A204.1 (cell line): ENCODE data around the gene CACNA2D4.

Experiments used
- FAIRE-seq: peaks from 2 replicates; lab custom pipeline; 2012; peaks lifted over from hg19 to GRCh38; lab: Jason Lieb, UNC

Gene CACNA2D4

DNA sequence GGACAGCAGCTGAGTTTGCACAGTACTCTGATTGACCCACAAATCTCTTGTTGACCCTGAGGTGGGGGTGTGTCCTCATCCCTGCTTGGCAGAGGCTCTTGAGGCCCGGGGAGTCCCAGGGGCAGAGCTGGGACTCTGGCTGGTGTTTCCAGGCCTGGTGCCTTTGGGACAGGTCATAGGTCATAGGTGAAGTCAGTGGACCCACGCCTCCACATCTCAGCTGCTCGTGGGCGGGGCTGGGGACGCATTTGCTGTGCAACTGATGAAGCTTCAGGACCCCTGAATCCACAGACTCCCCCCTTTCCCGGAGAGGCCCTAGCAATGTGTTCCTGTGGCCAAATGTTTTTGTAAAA lies 408 bp upstream of the CACNA2D4 start:
- no peak for FAIRE-seq

GRCh38 chr12:1917172-1918070 lies 1.0 kb downstream of the CACNA2D4 start:
- FAIRE-seq = no peak

DNA sequence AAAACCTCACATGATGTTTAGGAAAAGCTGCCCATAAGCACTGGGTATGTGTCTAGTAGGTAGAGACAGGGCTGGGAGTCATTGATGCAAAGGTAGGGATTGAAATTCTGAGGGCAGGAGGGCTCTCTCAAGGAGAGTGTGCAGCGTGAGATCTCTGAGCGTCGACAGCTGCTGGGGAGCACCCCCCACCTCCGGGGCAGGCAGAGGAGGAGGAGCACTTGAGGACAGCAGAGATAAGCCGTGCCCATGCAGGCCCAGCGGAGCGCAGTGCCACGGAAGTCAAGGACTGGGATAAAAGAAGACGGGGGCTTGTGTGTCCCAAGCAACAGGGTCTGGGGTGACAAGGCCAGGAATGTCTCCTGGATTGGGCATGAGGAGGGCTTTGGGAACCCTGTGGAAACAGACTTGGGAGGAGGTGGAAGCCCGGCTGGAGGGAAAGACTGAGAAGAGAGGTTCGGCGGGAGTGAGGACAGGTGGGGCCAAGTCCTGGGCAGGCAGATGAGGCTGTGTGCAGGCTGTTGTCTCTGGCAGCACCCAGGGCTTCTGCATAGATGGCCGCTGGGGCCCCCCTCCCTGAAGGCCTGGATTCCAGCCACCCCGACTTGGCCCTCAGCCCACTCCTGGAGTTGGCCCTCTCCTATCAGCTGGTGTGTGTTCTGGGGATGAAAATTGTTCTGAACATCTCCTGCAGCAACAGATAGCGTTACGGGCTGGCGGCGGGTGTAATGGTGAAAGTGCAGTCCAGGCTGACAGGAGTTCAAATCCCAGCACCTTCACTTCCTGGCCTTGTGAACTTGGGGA lies 1.9 kb downstream of the CACNA2D4 start:
- FAIRE-seq = no peak

DNA sequence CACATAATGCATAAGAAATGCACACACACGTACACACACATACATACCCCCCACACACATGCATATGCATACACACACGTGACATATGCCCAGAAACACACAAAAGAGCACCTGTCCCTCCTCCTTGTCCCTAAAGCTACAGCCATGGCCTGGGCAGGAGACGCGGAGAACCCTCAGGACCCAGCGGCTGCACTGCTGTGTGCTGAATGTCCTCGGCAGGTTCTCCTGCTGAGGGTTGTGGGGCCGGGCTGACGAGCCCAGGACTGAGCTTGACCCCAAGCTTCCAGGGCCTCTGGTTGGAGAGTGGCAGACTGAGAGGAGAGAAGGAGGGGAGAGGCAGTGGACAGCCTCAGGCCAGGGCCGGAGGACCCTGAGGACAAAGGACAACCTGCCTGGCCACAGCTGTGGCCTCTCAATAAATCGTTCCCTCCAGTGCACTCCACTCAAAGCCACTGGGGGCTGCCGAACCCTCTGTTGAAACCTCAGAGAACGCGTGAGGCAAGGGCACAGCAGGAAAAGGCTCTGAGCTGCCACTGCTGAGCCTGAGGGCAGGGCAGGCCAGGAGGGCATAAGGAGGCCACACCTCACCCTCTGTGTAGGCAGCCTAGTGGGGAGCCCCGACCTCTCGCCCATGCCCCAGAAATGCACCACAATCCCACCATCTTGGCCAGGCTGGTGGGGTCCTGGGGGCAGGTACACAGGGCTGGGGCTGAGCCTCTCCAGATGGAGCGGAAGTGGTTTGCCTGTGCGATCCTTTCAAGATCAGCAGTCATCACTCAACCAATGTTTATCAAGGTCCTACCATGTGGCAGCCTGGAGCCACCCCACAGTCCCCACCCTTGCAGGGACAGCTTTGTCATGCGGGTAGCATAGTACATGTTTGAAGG lies 3.1 kb downstream of the CACNA2D4 start:
- FAIRE-seq = no peak

DNA sequence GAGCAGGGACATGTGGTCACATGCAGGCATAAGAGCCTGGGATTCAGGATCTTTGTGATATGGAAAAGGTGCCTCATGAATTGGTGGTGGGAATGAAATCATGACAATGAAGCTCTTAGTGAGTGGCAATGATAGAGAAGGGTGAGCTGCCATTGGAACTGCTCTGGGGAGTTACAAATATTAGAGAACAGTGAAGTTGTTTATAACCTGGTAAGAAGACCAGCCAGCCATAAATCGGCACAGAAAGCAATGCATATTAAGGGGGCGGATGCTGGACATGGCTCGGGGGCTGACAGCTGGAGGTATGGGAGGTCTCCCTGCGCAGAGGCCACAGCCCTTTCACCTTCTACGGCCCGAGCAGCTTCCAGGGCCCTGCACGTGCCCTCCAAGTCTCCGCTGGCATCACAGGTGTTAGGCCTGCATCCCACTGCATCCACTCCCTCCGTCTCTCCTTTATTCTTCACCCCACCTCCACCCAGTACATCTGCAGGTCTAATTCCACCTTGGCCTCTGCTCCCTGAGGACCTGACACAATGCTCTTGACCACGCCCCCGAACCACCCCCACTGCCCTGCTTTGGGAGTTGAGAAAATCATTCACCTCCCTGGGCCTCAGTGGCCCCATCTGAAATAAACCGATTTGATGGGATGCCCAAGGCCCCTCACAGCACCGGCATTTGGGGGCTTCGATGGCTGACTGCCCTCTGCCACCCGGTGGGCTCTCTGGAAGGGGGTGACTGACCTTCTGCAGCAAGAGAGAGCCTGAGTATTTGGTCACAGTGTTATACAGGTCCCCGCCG lies 4.1 kb downstream of the CACNA2D4 start:
- FAIRE-seq = no peak

DNA sequence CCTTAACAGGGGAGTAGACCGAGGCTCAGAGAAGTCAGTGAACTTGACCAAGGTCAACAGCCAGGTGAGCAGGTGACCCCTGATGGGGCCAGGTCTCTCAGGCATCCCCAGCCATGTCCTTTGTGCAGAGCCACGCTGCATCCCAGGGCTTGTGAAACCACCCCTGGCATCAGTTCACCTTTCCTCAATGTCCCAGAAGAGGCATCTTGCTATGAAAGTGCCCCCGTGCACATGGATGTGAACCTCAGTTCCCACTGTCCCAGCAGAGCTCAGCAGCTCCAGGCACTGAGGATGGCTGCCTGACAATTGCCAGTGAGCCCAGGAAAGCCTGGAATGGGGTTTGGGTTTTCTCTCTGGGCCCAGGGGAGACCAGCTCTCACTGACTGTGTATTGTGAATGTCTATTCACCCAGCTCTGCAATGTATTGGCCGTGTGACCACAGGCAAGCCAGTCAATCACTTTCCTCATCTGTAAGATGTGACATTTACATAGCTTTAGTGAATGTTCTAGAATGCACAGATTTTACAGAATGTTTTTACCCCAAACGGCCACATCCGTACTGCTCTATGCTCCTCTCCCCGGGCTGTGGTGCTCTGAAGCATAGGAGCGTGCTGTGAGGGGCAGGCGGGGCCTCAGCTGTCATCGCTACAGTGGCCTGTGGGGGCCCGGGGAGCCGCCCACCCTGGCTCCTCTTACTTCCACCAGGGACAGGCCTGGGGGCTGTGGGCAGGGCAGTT lies 4.9 kb downstream of the CACNA2D4 start:
- no peak for FAIRE-seq

DNA sequence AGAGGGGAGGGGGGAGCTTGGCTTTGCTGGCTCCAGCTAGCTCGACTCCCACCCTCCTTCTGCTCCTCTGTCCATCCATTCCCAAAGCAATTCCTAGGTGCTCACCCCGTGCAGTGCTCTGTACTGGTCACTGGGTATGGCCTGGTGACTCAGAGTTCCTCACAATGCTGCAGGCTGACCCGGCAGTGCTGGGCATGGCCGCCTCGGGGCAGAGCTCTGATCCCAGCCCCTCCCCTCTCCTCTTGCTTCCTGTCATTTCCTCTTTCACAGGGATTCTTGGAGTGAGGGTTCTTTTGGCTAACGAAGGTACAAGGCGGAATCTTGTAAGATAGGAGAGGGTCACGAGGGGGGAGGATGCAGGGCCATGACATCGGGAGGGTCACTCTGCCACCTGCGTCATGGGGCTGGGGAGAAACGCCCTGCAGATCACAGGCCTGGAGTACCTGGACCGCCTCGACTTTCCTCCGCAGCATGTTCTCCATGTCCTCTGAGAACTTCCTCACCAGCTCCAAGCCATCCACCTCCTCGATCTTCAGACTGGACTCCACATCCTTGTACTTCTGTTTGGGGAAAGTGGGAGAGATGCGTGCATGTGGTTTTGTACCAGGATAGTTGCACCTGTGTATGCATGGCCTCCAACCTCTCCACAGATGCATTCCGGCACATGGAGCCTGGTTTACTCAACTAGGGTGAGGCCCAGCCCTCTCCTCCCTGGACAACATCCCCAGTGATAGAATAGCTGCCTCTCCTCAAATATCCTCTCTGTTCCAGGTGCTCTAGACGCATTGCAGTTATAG lies 5.7 kb downstream of the CACNA2D4 start:
- no peak for FAIRE-seq

- no peak for FAIRE-seq
Observed at GRCh38 chr12:1911598-1912575, 6.6 kb downstream of the CACNA2D4 start.

DNA sequence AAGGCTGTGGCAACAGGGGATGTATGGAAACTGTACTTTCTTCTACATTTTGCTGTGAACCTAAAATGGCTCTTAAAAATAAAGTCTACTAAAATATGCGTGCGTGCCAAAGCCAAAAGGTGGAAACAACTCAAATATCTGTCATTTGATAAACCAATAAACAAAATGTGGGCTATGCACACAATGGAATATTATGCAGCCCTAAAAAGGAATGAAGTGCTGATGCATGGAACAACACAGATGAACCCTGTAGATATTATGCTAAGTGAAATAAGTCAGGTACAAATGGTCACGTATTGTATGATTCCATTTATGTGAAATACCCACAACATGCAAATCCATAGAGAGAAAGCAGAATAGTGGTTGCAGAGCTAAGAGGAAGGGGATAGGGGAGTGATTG lies 8.0 kb downstream of the CACNA2D4 start:
- FAIRE-seq = no peak

DNA sequence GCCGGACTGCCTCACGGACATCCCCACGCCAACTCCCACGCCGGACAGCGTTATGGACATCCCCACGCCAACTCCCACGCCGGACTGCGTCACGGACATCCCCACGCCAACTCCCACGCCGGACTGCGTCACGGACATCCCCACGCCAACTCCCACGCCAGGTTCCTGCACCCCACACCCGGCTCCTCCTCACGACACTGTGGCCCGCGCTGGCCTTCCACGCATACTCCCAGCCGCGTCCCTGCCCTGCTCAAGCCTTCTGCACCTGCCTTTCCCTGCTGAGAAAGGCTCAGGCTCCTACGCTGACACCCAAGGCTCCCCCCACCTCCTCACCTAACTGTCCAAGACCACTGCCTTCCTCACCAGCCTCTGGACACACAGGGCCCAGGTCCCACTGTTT lies 9.7 kb downstream of the CACNA2D4 start:
- no peak for FAIRE-seq

DNA sequence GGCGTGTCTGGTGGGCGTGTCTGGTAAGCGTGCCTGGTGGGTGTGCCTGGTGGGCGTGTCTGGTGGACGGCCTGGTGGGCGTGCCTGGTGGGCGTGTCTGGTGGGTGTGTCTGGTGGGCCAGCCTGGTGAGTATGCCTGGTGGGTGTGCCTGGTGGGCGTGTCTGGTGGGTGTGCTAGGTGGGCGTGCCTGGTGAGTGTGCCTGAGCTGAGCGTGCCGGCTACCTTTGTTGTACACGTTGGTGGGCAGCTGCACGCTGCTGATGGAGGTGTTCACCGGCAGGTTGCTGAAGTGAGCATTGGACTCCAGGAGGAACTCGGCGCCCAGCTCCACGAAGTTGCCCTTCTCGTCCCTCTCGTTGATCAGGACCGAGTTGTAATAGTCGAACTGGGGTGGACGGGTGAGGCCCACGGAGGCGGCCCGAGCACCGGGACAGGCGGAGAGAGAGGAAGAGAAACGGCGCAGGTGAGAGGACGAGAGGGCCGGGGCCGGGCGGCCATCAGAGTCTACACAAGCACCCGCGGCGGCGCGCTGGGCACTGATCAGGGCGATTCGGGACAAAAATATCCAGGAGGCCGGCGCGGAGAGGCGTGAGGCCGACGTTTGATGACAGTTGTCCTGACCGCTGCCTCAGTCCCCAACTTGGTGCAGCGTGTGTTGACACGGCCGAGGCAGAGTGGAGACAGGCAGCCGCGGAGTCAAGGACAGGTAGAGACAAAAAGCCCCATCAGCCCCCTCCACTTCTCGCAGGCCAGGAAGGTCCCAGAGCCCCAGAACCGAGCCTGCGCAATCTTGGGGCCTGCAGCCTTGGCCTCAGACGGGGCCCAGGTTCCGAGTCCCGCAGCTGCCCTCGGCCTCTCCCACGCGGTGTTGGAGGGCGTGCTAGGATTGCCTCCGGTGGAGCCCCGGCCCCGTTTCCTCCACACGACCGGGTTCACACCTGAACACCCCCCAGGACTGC lies 10.5 kb downstream of the CACNA2D4 start:
- FAIRE-seq = no peak

DNA sequence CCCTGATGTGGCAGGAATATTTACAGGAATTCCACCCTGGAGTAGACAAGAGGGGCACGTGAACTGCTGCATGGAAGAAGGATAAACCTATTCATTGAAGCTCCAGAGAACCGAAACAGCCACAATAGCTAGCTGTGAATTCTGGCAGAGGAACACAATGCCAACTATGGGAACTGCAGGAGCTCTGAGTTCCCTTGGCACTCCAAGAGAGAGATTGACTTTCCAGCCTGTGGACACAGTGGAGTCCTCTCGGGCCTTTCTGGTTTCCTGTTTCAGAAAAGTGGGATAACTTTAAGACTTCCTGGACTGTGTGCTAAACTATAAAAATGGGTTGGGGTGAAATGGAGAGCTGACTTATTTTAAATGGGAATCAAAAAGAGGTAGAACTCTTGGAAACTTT lies 11.9 kb downstream of the CACNA2D4 start:
- no peak for FAIRE-seq

GRCh38 chr12:1904875-1905274 lies 13.6 kb downstream of the CACNA2D4 start:
- no peak for FAIRE-seq

- no peak for FAIRE-seq
Observed at GRCh38 chr12:1896964-1897363, 21.5 kb downstream of the CACNA2D4 start.

- FAIRE-seq = no peak
Observed at GRCh38 chr12:1890810-1891209, 27.6 kb downstream of the CACNA2D4 start.

DNA sequence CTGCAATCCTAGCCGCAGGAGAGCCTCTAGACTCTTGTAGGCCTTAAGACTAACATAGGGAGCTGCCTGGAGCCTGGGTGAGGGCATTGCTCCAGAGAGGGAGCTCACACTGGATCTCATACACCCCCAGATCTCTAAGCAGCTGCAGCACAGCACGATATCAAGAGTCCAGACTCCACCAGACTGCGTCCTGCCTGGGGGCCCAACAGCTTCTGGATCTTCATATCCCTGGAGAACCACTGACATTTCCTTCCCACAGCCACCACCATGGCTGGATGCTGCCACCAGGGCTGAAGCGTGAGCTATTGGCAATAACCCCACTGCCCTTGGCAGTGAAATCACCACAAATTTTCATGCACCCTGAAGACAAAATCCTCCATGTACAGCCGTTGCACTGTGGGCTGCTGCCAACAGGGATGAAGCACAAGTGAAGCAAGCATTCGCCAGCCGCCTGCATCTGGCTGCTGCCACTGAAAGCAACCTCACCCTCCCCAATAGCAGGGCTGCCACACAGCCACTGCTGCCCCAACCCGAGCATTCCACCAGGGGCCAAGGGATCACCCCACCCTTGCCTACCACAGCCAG lies 28.2 kb downstream of the CACNA2D4 start:
- no peak for FAIRE-seq

DNA sequence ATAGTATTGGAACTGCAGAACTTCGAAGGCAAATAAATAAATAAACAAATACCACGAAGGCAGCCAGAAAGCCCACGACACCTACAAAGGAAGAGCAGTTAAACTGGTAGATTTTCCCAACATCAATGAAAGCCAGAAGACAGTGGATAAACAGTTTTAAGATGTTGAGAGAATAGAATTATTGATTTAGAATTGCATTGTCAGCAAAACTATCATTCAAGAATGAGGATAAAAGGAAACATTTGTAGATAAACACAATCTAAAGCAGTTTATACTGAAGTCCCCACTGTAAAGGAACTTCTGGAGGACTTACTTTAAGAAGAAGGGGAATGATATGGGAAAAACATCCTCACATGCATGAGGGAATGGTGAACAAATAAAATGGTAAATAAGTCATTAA lies 29.5 kb downstream of the CACNA2D4 start:
- FAIRE-seq = no peak
